Motor neuron (in vitro differentiated cells): ENCODE results near the gene EPO. TPM values are rescaled to one million over a fixed set of nuclear protein-coding genes. Genes with fewer than 3 reads are reported as not detected.
A peak's percentile ranks its signal among the peaks of the same experiment; 100 is the strongest.

Experiments
- ATAC-seq, 8 experiments: fragments of 200-7000 bp; cut with Tn5 transposase; replicated peaks in 6 of 8; 2 replicates each; pipeline ENCODE4 v1.8.0; 2021; ENCODE audit warnings: mild to moderate bottlenecking in 8 of 8, moderate library complexity in 8 of 8
- H3K27ac ChIP-seq, 2 donors: fragments of 250-450 bp; sonication (Bioruptor Pico); 2 replicates each; pipeline ENCODE4 v1.9.0; 2021; ENCODE audit warnings: antibody characterized with exemption in 2 of 2, mild to moderate bottlenecking in 2 of 2, moderate library complexity in 1 of 2
- H3K4me1 ChIP-seq, 2 donors: fragments of 250-450 bp; sonication (Bioruptor Pico); replicated peaks in 1 of 2; 2 replicates each; pipeline ENCODE4 v1.6.1; 2021; ENCODE audit warnings: antibody characterized with exemption in 2 of 2, mild to moderate bottlenecking in 2 of 2, moderate library complexity in 1 of 2
- H3K4me3 ChIP-seq, 5 donors: fragments of 250-450 bp; sonication (Bioruptor Pico); 2 replicates each; pipeline ENCODE4 v1.9.0; 2021; ENCODE audit warnings: antibody characterized with exemption in 5 of 5, mild to moderate bottlenecking in 5 of 5, moderate library complexity in 4 of 5
- WGBS, 10 experiments: fragments of 450-650 bp; shearing (Covaris generic); methylation state at CpG; one replicate each; pipeline ENCODE4 v1.0.0; 2022; 5-methylcytosine and 5-hydroxymethylcytosine counted together
- in situ Hi-C, 9 experiments: fragments of 400-800 bp; cut with MboI; loops; one replicate each; pipeline ENCODE4 v1.15.0; 2021; ENCODE audit warnings: low sequenced_read_pairs in 9 of 9, low pct_unique_long_range_greater_than_20kb in 2 of 9; ENCODE audit not compliant: unreplicated experiment in 9 of 9
- total RNA-seq, 8 experiments: library from RNA; unstranded; fragments of 300-600 nt; gene quantifications; 2 replicates each; pipeline versions ENCODE4 v1.2.3 to v1.2.4, GENCODE V29; 2022

The EPO gene
- total RNA-seq, 8 experiments from 2014 or later = 0.11 TPM; not detected in 7

DNA sequence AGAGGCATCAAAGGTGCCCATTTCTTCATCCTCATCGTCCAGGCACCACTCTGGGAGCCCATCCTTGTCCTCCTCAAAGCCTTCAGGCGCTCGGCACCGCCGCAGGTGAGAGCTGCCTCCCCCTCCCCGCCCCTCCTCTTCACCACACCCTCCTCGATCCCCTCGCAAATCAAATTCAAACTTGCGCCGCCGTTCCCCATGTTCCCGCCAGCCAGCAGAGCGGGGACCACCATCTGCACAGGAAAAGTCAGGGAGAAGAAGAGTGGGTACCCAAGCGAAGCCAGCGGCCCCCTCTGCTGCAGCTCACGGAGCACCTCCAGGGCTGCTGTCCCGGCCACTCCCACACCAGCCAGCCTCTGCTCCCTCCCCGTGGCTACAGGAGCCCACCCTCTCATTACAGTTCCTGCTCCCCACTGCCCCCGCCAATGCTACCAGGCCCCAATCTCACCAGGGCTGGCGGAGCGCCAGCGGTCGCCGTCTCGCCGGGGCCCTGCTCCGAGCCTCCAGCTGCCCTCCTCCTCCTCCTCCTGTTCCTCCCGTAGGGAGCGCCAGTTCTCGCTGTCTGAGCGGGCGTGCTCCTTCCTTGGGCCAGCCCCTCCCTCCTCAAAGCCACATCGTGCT lies 34.0 kb upstream of the EPO start:
- in situ Hi-C loops = no loop called here

DNA sequence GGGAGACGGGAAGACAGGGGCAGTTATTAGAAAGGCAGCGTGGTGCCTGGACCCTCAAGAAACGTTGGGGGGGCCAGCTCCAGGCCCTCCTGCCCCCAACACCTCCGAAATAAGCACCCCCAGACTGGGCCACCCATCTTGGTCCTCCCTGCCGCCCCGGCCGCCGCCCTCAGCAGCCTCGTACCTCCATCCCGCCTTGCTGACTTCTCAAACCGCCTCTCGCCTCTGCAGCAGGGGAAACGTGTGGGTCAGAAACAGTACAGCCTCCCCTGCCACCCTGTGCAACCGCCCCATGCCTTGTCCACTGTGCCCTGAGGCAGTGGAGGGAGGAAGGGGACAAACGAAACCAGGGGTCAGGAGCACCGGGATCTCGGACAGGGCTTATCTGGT lies 33.5 kb upstream of the EPO start:
- no CpG with 5 or more reads among the region's 17 CpGs for WGBS, 10 experiments
- peaks cover 6 to 9% of the 10 kb centered on the region in 2 donors for H3K4me1 ChIP-seq
- H3K27ac ChIP-seq = no peak overlapping the region
- in situ Hi-C loops = no loop called here
- H3K4me3 ChIP-seq = no peak overlapping the region
- no peak for ATAC-seq

More for the DNA sequence above, 34.0 kb upstream of the EPO start:
- no peak overlapping the region for H3K4me3 ChIP-seq
- peaks cover 3 to 4% of the 10 kb centered on the region in 2 donors for H3K4me1 ChIP-seq
- no peak overlapping the region for H3K27ac ChIP-seq
- 80 to 100% methylated on average over 1 to 3 of the region's 33 CpGs; no CpG with 5 or more reads in 8 of the 10 experiments for WGBS, 10 experiments
- peak in 2 of 8 experiments; percentile 13 to 30 for ATAC-seq

DNA sequence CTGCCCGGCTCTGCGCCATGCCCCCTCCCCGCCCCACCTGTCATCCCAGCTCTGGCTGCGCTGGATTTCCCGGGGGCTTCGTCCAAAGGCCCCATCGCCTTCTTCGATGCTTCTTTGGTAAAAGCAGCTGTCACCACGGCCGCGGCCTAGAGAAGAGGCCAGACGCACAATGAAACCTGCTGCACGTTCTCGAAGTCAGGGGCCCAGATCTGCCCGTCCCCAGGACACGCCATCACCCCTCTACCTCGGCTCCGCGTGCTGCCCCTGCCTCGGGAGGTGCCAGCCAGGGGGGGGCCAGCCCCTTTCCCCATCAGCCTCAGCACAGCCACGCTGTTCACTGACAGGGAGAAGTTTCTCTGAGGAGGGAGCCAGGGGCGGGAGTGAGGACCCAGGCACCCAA lies 33.0 kb upstream of the EPO start:
- H3K4me1 ChIP-seq = peaks cover 10 to 14% of the 10 kb centered on the region in 2 donors
- ATAC-seq = no peak
- H3K27ac ChIP-seq = no peak overlapping the region
- no peak overlapping the region for H3K4me3 ChIP-seq
- in situ Hi-C loops = no loop called here
- WGBS, 10 experiments = 95 to 100% (median 99%) methylated on average over 2 to 10 of the region's 22 CpGs; no CpG with 5 or more reads in 7 of the 10 experiments

DNA sequence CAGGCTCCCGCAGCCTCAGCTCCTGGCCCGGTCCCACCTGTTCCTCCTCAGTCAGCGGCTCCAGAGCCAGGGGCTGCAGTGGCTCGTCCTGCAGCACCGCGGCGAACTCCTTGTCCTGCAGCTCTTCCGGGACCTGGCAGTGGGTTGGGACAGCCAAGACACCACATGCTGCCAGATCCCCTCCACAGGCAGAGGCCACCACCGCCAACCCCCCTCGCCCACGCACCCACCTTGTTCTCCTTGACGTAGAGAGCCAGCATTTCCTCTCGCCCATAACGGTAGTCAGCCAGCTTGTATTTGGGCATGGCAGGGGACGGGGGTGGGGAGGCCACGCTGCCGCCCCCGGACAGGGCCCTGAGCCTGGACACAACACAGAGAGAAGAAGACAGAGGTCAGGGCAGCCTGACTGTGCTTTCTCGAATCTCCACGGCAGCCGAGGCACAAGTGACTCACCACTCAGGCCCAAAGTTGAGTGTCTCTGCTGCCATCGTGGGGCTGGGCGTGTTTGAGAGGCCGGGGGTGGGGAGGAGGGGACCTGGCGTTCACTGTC lies 32.4 kb upstream of the EPO start:
- no peak for ATAC-seq
- in situ Hi-C loops = no loop called here
- peaks cover 16 to 19% of the 10 kb centered on the region in 2 donors for H3K4me1 ChIP-seq
- no peak overlapping the region for H3K27ac ChIP-seq
- WGBS, 10 experiments = 100% methylated on average over 1 of the region's 25 CpGs; no CpG with 5 or more reads in 9 of the 10 experiments
- H3K4me3 ChIP-seq = no peak overlapping the region

DNA sequence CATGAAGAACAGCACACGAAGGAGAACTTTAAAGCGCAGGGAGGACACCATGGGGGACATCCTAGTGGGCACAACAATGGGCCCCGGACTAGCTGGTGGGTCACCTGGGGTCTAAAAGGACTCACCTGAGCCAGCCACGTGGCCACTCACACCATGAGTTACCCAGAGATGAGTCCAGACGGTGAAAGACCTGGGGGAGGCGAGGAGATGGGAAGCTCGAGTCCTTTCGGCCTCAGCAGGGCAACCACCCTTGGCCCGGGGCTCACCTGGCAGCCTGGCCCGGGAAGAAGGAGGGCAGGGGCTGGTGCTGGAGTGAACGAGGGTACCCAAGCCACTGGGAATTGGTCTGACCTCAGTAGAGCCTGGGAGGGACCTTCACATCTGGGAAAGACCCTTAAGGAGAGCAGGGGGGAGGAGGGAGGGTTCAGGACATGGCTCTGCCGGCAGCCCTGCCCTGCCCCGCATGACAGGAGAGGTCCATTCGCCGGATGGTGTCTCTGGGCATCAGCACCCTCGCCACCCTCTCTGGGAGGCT lies 31.9 kb upstream of the EPO start:
- Histone ChIP-seq H3K4me3 (no peak overlapping the region), H3K4me1 (peaks cover 16 to 20% of the 10 kb centered on the region in 2 donors), H3K27ac (no peak overlapping the region)
- 80 to 100% (median 87%) methylated on average over 1 to 3 of the region's 16 CpGs; no CpG with 5 or more reads in 5 of the 10 experiments for WGBS, 10 experiments
- no peak for ATAC-seq
- in situ Hi-C loops = no loop called here

DNA sequence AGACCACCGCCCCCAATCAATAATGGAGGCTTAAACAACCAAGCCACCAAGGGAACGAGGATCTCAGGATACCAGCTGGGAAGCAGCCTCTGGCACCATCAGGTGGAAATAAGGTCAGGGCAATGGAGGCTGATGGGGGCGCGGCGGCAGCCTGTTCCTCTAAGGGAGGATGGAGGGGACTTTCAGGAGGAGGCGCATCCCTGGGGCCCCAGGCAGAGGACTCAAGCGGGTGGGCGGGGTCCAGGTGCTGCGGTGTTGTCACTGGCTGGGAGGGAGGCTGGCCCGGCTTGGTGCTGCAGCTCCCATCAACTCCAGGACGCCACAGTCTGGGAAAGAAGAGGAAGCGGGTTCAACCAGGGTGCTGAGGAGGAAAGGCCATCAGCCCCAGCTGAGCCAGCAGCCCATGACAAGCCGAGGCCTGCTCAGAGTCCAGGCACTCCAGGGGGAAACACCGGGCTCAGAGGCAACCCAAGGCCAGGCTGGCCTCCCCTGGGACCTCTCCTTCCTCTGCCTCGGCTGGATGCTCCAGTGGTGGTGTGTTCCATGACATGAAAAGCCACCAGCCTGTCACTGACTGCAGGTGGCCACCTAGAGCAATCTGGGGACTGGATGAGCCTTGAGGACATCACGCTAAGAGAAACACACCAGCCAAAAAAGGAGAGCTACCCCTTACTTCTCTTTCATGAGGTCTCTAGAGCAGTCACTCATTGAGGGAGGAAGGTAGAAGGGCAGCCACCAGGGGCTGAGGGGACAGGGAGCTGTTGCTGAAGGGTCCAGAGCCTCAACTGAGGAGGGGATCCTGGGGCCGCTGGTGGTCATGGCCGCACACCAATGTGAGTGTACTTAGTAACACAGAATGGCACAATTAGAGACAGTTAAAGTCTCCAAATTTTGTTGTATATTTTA lies 30.8 kb upstream of the EPO start:
- Histone ChIP-seq H3K4me3 (no peak overlapping the region), H3K27ac (no peak overlapping the region), H3K4me1 (peaks cover 17 to 20% of the 10 kb centered on the region in 2 donors)
- no peak for ATAC-seq
- in situ Hi-C loops = no loop called here
- WGBS, 10 experiments = 82 to 100% (median 97%) methylated on average over 1 to 3 of the region's 18 CpGs; no CpG with 5 or more reads in 4 of the 10 experiments

DNA sequence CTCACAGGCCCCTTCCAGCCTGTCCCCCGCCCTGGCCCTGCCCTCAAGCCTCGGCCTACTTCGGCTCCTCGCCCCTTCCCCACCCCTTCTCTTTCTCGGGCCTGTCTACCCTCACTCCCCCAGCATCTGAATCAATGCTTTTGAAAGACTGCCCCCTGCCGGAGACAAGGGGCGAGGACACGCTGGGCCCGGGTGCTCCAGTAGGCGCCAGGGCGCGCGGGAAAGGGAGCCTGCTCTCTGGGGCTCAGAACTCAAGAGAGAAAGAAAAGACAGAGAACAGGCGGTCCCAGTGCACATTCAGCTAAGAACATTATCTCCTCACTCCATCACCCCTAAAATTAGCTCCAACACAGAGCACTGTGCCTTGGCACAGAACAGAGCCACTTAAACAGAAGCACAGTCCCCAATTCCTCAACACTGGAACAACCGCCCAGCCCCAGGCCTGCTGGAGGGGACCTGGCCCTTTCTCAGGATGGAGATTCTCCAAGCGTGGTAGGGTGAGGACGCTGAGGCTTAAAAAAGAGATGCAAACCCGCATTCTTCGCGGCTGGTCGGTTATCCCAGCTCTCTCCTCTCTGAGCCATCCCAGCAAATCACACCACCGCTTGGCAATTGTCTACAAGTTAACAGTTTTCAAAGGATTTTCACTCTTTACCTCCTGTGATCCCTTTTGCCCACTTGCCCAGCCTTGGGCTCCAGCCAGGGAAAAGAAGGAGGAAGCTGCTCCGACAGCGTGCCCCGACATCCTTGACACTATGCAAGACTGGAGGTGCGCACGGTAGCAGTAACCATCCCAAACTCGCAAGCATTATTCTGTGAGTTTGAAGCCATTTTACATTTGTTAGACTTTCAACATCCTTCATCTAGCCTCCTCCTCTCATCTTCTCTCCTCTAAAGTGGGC lies 28.3 kb upstream of the EPO start:
- H3K4me1 ChIP-seq = peaks cover 21 to 23% of the 10 kb centered on the region in 2 donors
- no peak overlapping the region for H3K27ac ChIP-seq
- WGBS, 10 experiments = 0 to 80% (median 44%) methylated on average over 1 to 13 of the region's 28 CpGs; no CpG with 5 or more reads in 2 of the 10 experiments
- ATAC-seq = peak; percentile 65 to 78 (median 76)
- peak overlapping the region; percentile 76 to 98 (median 98) for H3K4me3 ChIP-seq
- in situ Hi-C loops = no loop called here

DNA sequence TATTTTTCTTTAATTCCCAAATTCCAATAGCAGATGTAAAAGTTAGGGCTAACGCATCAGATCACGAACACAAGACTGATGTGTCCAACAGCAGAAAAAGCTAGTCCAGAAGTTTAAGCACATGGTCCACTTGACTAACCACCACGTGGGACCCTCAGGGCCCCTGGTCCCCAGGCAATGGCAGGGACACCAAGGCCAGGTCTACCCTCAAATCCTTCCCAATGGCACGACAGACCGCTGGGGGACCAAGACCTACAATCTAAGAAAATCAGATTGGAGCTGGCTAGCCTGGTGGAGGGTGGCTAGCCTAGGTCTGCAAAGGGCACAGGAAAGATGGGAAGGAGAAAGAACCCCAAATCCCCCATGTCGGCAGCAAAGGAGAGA lies 27.7 kb upstream of the EPO start:
- peak overlapping the region; percentile 76 to 98 (median 98) for H3K4me3 ChIP-seq
- in situ Hi-C loops = no loop called here
- 0 to 76% (median 21%) methylated on average over 1 to 5 of the region's 6 CpGs; no CpG with 5 or more reads in 2 of the 10 experiments for WGBS, 10 experiments
- no peak for ATAC-seq
- no peak overlapping the region for H3K27ac ChIP-seq
- H3K4me1 ChIP-seq = peaks cover 21 to 23% of the 10 kb centered on the region in 2 donors

DNA sequence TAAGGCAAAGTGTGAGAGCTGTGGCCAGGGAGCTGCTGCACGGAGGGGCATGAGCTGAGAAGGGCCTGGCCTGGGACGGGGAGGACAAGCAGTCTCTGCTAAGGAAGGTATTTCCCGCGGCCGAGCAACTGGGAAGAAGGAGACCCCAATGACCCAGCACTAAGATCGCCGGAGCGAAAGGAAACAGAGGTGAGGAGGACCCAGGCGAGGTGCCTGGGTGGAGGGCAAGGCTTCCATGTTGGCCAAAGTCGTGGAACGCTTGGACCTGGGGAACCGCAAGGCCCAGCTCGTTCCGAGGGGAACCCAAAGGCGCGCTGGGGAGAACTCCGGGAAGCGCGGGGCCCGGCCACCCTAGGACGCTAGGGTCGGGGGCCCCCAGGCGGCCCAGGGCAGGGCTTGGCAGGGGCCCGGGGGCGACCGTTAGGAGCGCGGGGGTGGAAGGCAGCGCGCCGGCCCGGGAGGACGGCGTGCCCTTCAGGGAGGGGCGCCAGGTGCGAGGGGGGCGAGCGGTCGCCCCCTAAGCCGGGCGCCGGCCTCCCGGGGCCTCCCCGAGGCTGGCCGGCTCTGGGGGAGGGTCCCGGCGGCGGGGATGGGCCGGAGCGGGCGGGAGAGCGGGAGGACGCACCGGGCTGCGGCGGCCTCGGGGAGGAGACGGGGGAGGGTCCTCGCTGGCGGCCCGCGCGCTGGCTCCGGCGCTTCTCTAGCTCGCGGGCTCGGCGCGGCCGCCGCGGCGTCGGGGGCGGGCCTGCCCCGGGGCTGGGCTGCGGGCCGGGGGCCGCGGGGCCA lies 26.8 kb upstream of the EPO start:
- WGBS, 10 experiments = 0 to 5% (median 0%) methylated on average over 1 to 15 of the region's 81 CpGs; no CpG with 5 or more reads in 2 of the 10 experiments
- in situ Hi-C loops = no loop called here

DNA sequence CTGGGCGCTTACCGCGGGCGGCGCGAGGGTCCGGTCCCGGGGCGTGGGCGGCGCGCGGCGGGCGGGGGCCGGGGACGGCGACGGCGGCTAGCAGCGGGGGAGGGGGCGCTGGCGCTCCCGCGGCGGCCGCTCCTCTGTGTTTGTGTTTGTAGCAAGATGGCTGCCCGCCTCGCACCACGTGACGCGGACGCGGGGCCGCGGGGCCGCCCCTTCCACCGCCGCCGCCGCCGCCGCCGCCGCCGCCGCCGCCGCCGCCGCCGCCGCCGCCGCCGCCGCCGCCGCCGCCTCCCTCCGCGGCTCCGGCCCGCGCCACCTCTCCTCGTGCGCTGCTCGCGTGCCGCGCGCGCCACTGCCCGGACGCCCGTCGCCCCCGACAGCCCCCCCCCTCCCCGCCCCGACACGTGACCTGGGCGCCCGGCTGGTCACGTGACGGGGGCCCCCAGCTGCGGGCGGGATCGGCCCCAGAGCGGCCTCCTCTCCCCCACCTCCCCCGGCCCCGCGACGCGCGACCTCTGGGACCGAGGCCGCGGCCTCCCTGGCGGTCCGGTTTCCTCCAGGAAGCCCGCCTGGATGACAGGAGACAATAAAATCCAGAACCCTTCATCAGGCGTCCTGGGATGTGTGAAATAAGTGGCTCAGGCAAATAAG lies 26.0 kb upstream of the EPO start, which contains the start of gene GIGYF1:
GIGYF1 (minus strand) TSS at position 153 of the 648 bp plus-strand sequence. CDS start 6,012 bp downstream, outside the sequence.
- Histone ChIP-seq H3K4me1 (peaks cover 21 to 23% of the 10 kb centered on the region in 2 donors), H3K4me3 (peak within 1 kb of the TSS; percentile 76 to 98 (median 98)), H3K27ac (peak within 1 kb of the TSS; percentile 88 to 94)
- in situ Hi-C loops = no loop called here
- peak; percentile 43 to 73 (median 62) for ATAC-seq
- WGBS, 10 experiments = 0% methylated on average over 1 of the region's 102 CpGs; no CpG with 5 or more reads in 8 of the 10 experiments

More for the DNA sequence above, 26.8 kb upstream of the EPO start:
- peak overlapping the region; percentile 88 to 94 for H3K27ac ChIP-seq
- H3K4me1 ChIP-seq = peaks cover 21 to 23% of the 10 kb centered on the region in 2 donors
- peak overlapping the region; percentile 76 to 98 (median 98) for H3K4me3 ChIP-seq
- peak; percentile 38 to 63 (median 48) for ATAC-seq

DNA sequence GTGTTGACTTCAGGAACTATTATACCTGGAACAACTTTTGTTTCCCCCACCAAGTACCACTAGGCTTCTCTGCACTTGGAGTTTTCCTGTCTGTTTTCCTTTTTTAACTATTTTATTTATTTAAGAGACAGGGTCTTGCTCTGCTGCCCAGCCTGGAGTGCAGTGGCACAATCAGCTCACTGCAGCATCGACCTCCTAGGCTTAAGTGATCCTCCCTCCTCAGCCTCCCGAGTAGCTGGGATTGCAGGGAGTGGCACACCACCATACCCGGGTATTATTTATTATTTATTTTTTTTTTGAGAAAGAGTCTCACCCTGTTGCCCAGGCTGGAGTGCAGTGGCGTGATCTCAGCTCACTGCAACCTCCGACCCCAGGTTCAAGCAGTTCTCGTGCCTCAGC lies 24.1 kb upstream of the EPO start:
- in situ Hi-C loops = no loop called here
- Histone ChIP-seq H3K4me3 (no peak overlapping the region), H3K4me1 (peaks cover 20 to 21% of the 10 kb centered on the region in 2 donors), H3K27ac (no peak overlapping the region)
- 17 to 100% (median 70%) methylated on average over 1 to 4 of the region's 6 CpGs; no CpG with 5 or more reads in 1 of the 10 experiments for WGBS, 10 experiments
- ATAC-seq = no peak
